Measurements from ENCODE around the gene CORIN. TPM values are rescaled to one million over a fixed set of nuclear protein-coding genes. Genes with fewer than 3 reads are reported as not detected.

The CORIN gene
- total RNA-seq, 1 donor from 2014 or later: 2.6 TPM

DNA sequence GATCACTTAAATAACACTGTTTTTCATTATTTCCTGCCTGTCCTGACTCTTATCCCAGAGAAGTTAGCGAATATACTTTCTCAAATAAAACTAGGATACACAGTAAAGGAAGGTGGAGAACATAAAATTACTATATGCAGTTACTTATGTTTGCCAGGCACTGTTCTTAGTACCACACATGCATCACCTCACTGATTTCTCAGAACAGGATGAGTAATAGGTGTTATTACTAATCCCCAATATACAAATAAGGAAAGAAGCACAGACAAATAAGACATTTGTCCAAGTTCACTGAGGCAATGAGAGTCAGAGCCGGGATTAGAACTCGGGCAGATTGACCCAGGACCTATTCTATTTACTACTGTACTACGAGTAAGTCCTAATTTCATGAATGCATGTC lies 91.7 kb downstream of the CORIN start:
- H3K9me3 Mint-ChIP-seq (ENCODE audit: unreplicated experiment): peaks cover 8% of the 10 kb centered on the region
- no peak for DNase-seq (ENCODE audit: extremely low spot score, unreplicated experiment)
- TF ChIP-seq CTCF (IDR thresholded peaks at IDR 0.05): no peak
- no peak overlapping the region for H3K4me3 Mint-ChIP-seq (ENCODE audit: unreplicated experiment)
- peaks cover under 1% of the 10 kb centered on the region for H3K27me3 Mint-ChIP-seq (ENCODE audit: unreplicated experiment)
- peaks cover 6% of the 10 kb centered on the region for H3K4me1 Mint-ChIP-seq (ENCODE audit: unreplicated experiment)
- no peak overlapping the region for H3K27ac Mint-ChIP-seq (ENCODE audit: unreplicated experiment)
- no peaks in the 10 kb centered on the region for H3K36me3 Mint-ChIP-seq (ENCODE audit: unreplicated experiment)

GRCh38 chr4:47744843-47745382 lies 93.0 kb downstream of the CORIN start:
- Mint-ChIP-seq H3K9me3 (ENCODE audit: unreplicated experiment) (peaks cover 9% of the 10 kb centered on the region), H3K27me3 (ENCODE audit: unreplicated experiment) (peaks cover 7% of the 10 kb centered on the region), H3K27ac (ENCODE audit: unreplicated experiment) (no peak overlapping the region), H3K4me1 (ENCODE audit: unreplicated experiment) (peaks cover 6% of the 10 kb centered on the region), H3K4me3 (ENCODE audit: unreplicated experiment) (no peak overlapping the region), H3K36me3 (ENCODE audit: unreplicated experiment) (no peaks in the 10 kb centered on the region)
- DNase-seq (ENCODE audit: extremely low spot score, unreplicated experiment): no peak
- no peak for TF ChIP-seq CTCF (IDR thresholded peaks at IDR 0.05)

GRCh38 chr4:47744253-47744652 lies 93.6 kb downstream of the CORIN start:
- H3K27me3 Mint-ChIP-seq (ENCODE audit: unreplicated experiment): peaks cover 10% of the 10 kb centered on the region
- no peak overlapping the region for H3K4me3 Mint-ChIP-seq (ENCODE audit: unreplicated experiment)
- no peak overlapping the region for H3K27ac Mint-ChIP-seq (ENCODE audit: unreplicated experiment)
- no peak for TF ChIP-seq CTCF (IDR thresholded peaks at IDR 0.05)
- H3K9me3 Mint-ChIP-seq (ENCODE audit: unreplicated experiment): peaks cover 13% of the 10 kb centered on the region
- peaks cover 6% of the 10 kb centered on the region for H3K4me1 Mint-ChIP-seq (ENCODE audit: unreplicated experiment)
- H3K36me3 Mint-ChIP-seq (ENCODE audit: unreplicated experiment): no peaks in the 10 kb centered on the region
- no peak for DNase-seq (ENCODE audit: extremely low spot score, unreplicated experiment)

DNA sequence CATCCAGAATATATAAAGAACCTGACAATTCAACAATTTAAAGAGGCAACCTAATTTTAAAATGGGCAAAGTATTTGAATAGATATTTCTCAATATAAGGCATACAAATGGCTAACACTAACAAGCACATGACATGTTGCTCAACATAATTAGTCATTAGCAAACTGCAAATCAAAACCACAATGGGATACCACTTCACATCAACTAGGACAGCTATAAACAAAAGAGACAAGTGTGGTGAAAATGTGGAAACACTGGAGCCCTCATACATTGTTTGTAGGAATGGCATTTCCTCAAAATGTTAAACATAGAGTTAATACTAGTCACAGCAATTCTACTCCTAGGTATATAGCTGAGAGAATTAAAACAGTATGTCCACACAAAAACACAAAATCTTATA lies 96.7 kb downstream of the CORIN start:
- H3K4me1 Mint-ChIP-seq (ENCODE audit: unreplicated experiment): no peaks in the 10 kb centered on the region
- peaks cover 17% of the 10 kb centered on the region for H3K9me3 Mint-ChIP-seq (ENCODE audit: unreplicated experiment)
- no peaks in the 10 kb centered on the region for H3K36me3 Mint-ChIP-seq (ENCODE audit: unreplicated experiment)
- H3K27me3 Mint-ChIP-seq (ENCODE audit: unreplicated experiment): peaks cover 19% of the 10 kb centered on the region
- TF ChIP-seq CTCF (IDR thresholded peaks at IDR 0.05): no peak
- DNase-seq (ENCODE audit: extremely low spot score, unreplicated experiment): no peak
- H3K4me3 Mint-ChIP-seq (ENCODE audit: unreplicated experiment): no peak overlapping the region
- no peak overlapping the region for H3K27ac Mint-ChIP-seq (ENCODE audit: unreplicated experiment)

GRCh38 chr4:47737326-47737725 lies 100.5 kb downstream of the CORIN start:
- H3K36me3 Mint-ChIP-seq (ENCODE audit: unreplicated experiment): no peaks in the 10 kb centered on the region
- no peak for DNase-seq (ENCODE audit: extremely low spot score, unreplicated experiment)
- TF ChIP-seq CTCF (IDR thresholded peaks at IDR 0.05): no peak
- H3K4me3 Mint-ChIP-seq (ENCODE audit: unreplicated experiment): no peak overlapping the region
- no peak overlapping the region for H3K27ac Mint-ChIP-seq (ENCODE audit: unreplicated experiment)
- H3K27me3 Mint-ChIP-seq (ENCODE audit: unreplicated experiment): peaks cover 28% of the 10 kb centered on the region
- no peaks in the 10 kb centered on the region for H3K4me1 Mint-ChIP-seq (ENCODE audit: unreplicated experiment)
- peaks cover 9% of the 10 kb centered on the region for H3K9me3 Mint-ChIP-seq (ENCODE audit: unreplicated experiment)
